Stimulated activated CD4-positive, alpha-beta T cell treated with anti-CD3 and anti-CD28 coated beads, Interleukin-12 subunit alpha, Interleukin-12 subunit beta, amount 100 ng/mL, for 48 hours (primary cell): ENCODE results near the gene FOXD1.
"Not testable (repeated sequence)": the region's sequence is repeated elsewhere in the genome, so short reads cannot be mapped to it uniquely, and the experiment has no call there.

Experiments used
- DNase-seq, 3 donors: peaks; one replicate each; pipeline ENCODE4 v3.0.0-alpha.2; 2020; ENCODE audit warnings: low read depth in 2 of 3, low spot score in 1 of 3

Gene FOXD1

GRCh38 chr5:73464016-73464745 lies 15.6 kb upstream of the FOXD1 start:
- DNase-seq: no peak

GRCh38 chr5:73460133-73460532 lies 11.6 kb upstream of the FOXD1 start:
- DNase-seq: no peak

- DNase-seq: no peak
These were observed 10.8 kb upstream of the FOXD1 start for GRCh38 chr5:73459366-73459765.

GRCh38 chr5:73456462-73456861 lies 7.9 kb upstream of the FOXD1 start:
- not testable (repeated sequence) for DNase-seq

GRCh38 chr5:73454379-73455036 lies 5.9 kb upstream of the FOXD1 start:
- no peak for DNase-seq

GRCh38 chr5:73452215-73452614 lies 3.6 kb upstream of the FOXD1 start:
- no peak for DNase-seq

GRCh38 chr5:73451224-73452130 lies 2.9 kb upstream of the FOXD1 start:
- DNase-seq: peak; percentile 40 to 62 (median 60)

- DNase-seq: no peak
These were observed 2.2 kb upstream of the FOXD1 start for GRCh38 chr5:73450672-73451223.

GRCh38 chr5:73450137-73450536 lies 1.6 kb upstream of the FOXD1 start:
- DNase-seq: no peak

GRCh38 chr5:73447530-73448462 lies 781 bp downstream of the FOXD1 start:
- peak in 1 of 3 donors; percentile 42 for DNase-seq

- DNase-seq: no peak
These were observed 1.7 kb downstream of the FOXD1 start for GRCh38 chr5:73446631-73447529.

- no peak for DNase-seq
These were observed 2.6 kb downstream of the FOXD1 start for GRCh38 chr5:73445665-73446630.

GRCh38 chr5:73444499-73445438 lies 3.8 kb downstream of the FOXD1 start:
- no peak for DNase-seq

- no peak for DNase-seq
These were observed 4.6 kb downstream of the FOXD1 start for GRCh38 chr5:73443829-73444498.

- no peak for DNase-seq
These were observed 5.5 kb downstream of the FOXD1 start for GRCh38 chr5:73442996-73443627.

- no peak for DNase-seq
These were observed 6.3 kb downstream of the FOXD1 start for GRCh38 chr5:73442231-73442811.
